GM18511 (cell line): ENCODE results near the gene GPR31.

Experiments
- ATAC-seq: cut with Tn5 transposase; IDR thresholded peaks from one replicate; pipeline ENCODE4 v1.9.1; 2021; ENCODE audit warnings: mild to moderate bottlenecking, moderate library complexity; ENCODE audit not compliant: unreplicated experiment

The GPR31 gene

GRCh38 chr6:167140589-167141474 is 16.9 kb downstream of the GPR31 start:
- ATAC-seq: peak; percentile 53

- ATAC-seq: no peak
Measured at GRCh38 chr6:167139761-167140160, 18.0 kb downstream of the GPR31 start.

GRCh38 chr6:167137881-167138280 is 19.9 kb downstream of the GPR31 start:
- no peak for ATAC-seq

- ATAC-seq: no peak
Measured at GRCh38 chr6:167137081-167137480, 20.7 kb downstream of the GPR31 start.

- ATAC-seq: no peak
Measured at GRCh38 chr6:167136376-167136775, 21.4 kb downstream of the GPR31 start.

- ATAC-seq: no peak
Measured at GRCh38 chr6:167134448-167135328, 23.1 kb downstream of the GPR31 start.

- ATAC-seq: no peak
Measured at GRCh38 chr6:167130712-167131684, 26.8 kb downstream of the GPR31 start.

- peak; percentile 29 for ATAC-seq
Measured at GRCh38 chr6:167130008-167130677, 27.6 kb downstream of the GPR31 start.

GRCh38 chr6:167129562-167129961 is 28.2 kb downstream of the GPR31 start:
- no peak for ATAC-seq

GRCh38 chr6:167129159-167129558 is 28.6 kb downstream of the GPR31 start:
- ATAC-seq: no peak

GRCh38 chr6:167127785-167128531 is 29.8 kb downstream of the GPR31 start:
- ATAC-seq: peak; percentile 39

GRCh38 chr6:167125855-167126349 is 31.9 kb downstream of the GPR31 start:
- no peak for ATAC-seq

GRCh38 chr6:167125410-167125809 is 32.4 kb downstream of the GPR31 start:
- ATAC-seq: no peak

- ATAC-seq: no peak
Measured at GRCh38 chr6:167124753-167125152, 33.0 kb downstream of the GPR31 start.

GRCh38 chr6:167122827-167123657 is 34.7 kb downstream of the GPR31 start, which contains the start of gene CCR6:
TSS of gene CCR6 (plus strand) at chr6:167123096. CDS start at chr6:167136135, 13,039 bp downstream.
- peak; percentile 23 for ATAC-seq

- ATAC-seq: peak; percentile 37
Measured at GRCh38 chr6:167122041-167122826, 35.5 kb downstream of the GPR31 start.

- no peak for ATAC-seq
Measured at GRCh38 chr6:167121335-167121841, 36.4 kb downstream of the GPR31 start.
